Skeletal muscle satellite cell (primary cell): ENCODE measurements around the gene ATAD3B. TPM values are rescaled to one million over a fixed set of nuclear protein-coding genes. Genes with fewer than 3 reads are reported as not detected.

Source experiments
- H3K27me3 ChIP-seq: 2 replicates; pipeline ENCODE4 v1.7.0; 2013; ENCODE audit warnings: low read length; ENCODE audit not compliant: control insufficient read depth, insufficient read depth
- H3K36me3 ChIP-seq: 2 replicates; pipeline ENCODE4 v1.7.0; 2013; ENCODE audit warnings: mild to moderate bottlenecking, control low read depth, low read length; ENCODE audit not compliant: insufficient read depth
- H3K4me1 ChIP-seq: 2 replicates; pipeline ENCODE4 v1.7.0; 2013; ENCODE audit warnings: low read length; ENCODE audit not compliant: control insufficient read depth, insufficient read depth
- H3K4me2 ChIP-seq: 2 replicates; pipeline ENCODE4 v1.7.0; 2013; ENCODE audit warnings: mild to moderate bottlenecking, low read length
- H3K4me3 ChIP-seq: 2 replicates; pipeline ENCODE4 v1.7.0; 2013; ENCODE audit warnings: low read length
- H3K9ac ChIP-seq: 2 replicates; pipeline ENCODE4 v1.7.0; 2013; ENCODE audit warnings: mild to moderate bottlenecking, low read depth, low read length, moderate library complexity
- H3K9me3 ChIP-seq: replicated peaks from 2 replicates; pipeline ENCODE4 v1.7.0; 2013; ENCODE audit warnings: mild to moderate bottlenecking, control low read depth, low read length
- total RNA-seq: library from RNA; depleted of rRNA; stranded (reverse); fragments of >200 nt; gene quantifications from 2 replicates; pipeline ENCODE4 v1.2.3, GENCODE V29; 2012; rRNA removed

ATAD3B gene, protein sequence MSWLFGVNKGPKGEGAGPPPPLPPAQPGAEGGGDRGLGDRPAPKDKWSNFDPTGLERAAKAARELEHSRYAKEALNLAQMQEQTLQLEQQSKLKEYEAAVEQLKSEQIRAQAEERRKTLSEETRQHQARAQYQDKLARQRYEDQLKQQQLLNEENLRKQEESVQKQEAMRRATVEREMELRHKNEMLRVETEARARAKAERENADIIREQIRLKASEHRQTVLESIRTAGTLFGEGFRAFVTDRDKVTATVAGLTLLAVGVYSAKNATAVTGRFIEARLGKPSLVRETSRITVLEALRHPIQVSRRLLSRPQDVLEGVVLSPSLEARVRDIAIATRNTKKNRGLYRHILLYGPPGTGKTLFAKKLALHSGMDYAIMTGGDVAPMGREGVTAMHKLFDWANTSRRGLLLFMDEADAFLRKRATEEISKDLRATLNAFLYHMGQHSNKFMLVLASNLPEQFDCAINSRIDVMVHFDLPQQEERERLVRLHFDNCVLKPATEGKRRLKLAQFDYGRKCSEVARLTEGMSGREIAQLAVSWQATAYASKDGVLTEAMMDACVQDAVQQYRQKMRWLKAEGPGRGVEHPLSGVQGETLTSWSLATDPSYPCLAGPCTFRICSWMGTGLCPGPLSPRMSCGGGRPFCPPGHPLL
- total RNA-seq = 34.9 and 40.3 TPM in 2 replicates

DNA sequence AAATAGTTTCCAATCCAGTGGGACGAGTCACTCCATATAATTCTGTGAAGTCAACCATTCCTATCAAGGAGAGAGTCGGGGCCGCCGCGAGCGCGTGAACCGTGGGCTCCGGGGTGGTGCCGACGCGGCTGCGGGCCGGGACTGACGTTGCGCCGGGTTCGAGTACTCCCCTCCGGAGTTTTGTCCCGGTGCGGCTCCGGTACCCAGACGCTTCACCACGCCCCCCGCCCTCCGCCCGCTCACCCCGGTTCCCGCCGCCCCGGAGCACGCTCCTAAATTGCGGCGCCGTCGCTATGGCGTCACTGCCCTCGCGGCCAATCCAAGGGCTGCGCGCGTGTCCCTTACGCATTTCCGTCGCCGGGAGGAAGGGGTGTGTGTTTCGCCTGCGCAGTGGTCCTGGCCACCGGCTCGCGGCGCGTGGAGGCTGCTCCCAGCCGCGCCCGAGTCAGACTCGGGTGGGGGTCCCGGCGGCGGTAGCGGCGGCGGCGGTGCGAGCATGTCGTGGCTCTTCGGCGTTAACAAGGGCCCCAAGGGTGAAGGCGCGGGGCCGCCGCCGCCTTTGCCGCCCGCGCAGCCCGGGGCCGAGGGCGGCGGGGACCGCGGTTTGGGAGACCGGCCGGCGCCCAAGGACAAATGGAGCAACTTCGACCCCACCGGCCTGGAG lies at the start of gene ATAD3B:
Gene ATAD3B, plus strand, starts transcription at position 377 of the 664 bp plus-strand sequence. Its CDS starts 120 bp downstream, at position 497.
- H3K9ac ChIP-seq = peak within 1 kb of the TSS; percentile 85
- H3K27me3 ChIP-seq = no peaks in the 10 kb centered on the region
- H3K4me2 ChIP-seq = peak within 1 kb of the TSS; percentile 92
- no peaks in the 10 kb centered on the region for H3K36me3 ChIP-seq
- peak within 1 kb of the TSS; percentile 89 for H3K4me3 ChIP-seq
- H3K9me3 ChIP-seq = no peaks in the 10 kb centered on the region
- H3K4me1 ChIP-seq = peaks cover 6% of the 10 kb centered on the region

DNA sequence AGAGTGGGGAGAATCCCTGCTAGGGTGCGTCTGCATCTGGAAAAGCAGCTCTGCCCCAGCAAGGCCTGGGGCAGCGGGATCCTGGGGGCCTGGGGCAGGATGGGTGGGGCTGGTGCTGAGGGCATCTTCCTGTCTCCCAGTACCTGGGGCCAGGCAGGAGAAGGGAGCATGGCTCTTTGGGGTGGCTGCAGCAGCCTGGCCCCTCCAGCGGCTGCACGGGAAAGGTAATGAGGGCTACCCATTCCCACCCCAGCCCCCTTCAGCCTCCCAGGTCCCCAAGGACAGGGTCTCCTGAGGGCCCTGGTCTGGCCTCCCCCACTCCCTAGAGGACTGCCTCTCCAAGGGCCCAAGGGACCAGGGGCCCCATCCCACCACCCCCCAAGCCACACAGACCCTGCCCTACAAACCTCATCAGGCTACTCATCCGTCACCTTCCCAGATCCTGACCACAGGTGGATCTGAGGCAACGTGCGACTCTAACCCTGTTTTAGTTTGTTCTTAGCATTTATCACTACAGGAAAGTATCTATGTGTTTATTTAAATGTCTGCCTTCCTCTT lies 49.6 kb upstream of the ATAD3B start:
- H3K36me3 ChIP-seq = no peaks in the 10 kb centered on the region
- H3K9ac ChIP-seq = no peak overlapping the region
- no peaks in the 10 kb centered on the region for H3K27me3 ChIP-seq
- no peak overlapping the region for H3K4me3 ChIP-seq
- no peaks in the 10 kb centered on the region for H3K9me3 ChIP-seq
- no peaks in the 10 kb centered on the region for H3K4me1 ChIP-seq
- H3K4me2 ChIP-seq = no peak overlapping the region

DNA sequence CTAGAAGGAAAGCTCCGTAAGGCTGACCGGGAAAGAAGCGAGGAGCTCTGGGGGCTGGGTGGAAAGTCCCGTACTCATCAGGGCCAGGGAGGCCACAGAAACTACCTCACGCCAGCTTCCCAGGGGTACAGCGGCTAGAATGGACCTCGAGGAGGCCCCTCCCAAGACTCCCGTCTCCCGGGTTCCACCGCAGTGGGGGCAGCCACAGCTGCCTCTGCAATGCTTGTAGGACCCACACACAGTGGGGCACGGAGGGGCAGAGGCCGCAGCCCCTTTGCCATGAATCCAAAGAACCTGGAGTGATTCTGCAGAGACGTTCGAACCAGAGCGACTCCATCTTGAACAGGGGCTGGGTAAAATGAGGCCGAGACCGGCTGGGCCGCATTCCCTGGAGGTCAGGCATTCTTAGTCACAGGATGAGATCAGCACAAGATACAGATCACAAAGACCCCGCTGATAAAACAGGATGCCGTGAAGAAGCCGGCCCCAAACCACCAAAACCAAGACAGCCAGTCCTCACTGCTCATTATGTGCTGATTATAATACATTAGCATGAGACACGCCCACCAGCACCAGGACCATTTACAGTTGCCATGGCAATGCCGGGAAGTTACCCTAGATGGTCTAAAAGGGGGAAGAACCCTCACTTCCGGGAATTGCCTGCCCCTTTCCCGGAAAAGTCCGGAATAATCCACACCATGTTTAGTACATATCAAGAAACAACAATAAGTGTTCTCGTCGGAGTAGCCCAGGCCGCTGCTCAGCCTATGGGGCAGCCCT lies 48.9 kb upstream of the ATAD3B start:
- H3K36me3 ChIP-seq = no peaks in the 10 kb centered on the region
- H3K4me3 ChIP-seq = no peak overlapping the region
- no peak overlapping the region for H3K9ac ChIP-seq
- no peaks in the 10 kb centered on the region for H3K27me3 ChIP-seq
- H3K4me2 ChIP-seq = no peak overlapping the region
- no peaks in the 10 kb centered on the region for H3K4me1 ChIP-seq
- no peaks in the 10 kb centered on the region for H3K9me3 ChIP-seq

DNA sequence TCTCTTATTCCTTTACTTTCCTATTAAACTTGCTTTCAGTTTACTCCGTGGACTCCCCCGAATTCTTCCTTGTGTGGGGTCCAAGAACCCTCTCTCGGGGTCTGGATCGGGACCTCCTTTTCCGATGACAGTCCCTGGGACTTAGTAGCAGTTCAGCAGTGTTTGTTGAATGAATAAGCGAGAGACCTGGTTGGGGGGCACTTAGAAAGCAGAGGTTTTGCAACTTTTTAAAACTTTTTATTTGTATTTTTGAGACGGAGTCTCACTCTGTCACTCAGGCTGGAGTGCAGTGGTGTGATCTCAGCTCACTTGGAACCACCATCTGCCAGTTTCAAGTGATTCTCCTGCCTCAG lies 48.3 kb upstream of the ATAD3B start:
- Histone ChIP-seq H3K4me1 (no peaks in the 10 kb centered on the region), H3K9ac (no peak overlapping the region), H3K4me2 (no peak overlapping the region), H3K4me3 (no peak overlapping the region), H3K36me3 (no peaks in the 10 kb centered on the region), H3K27me3 (no peaks in the 10 kb centered on the region), H3K9me3 (no peaks in the 10 kb centered on the region)

DNA sequence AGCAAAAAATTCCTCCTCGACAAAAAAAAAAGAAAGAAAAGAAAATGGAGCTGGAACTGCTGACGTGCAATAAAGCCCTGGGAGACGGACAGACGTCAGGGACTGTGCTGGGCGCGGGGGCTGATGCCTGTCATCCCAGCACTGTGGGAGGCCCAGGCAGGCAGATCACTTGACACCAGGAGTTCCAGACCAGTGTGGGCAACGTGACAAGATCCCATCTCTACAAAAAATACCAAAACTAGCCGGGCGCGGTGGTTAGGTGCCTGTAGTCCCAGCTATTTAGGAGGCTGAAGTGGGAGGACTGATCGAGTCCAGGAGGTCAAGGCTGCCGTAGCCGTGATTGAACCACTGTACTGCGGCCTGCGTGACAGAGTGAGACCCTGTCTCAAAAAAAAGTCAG lies 46.9 kb upstream of the ATAD3B start:
- Histone ChIP-seq H3K27me3 (no peaks in the 10 kb centered on the region), H3K4me2 (no peak overlapping the region), H3K4me1 (no peaks in the 10 kb centered on the region), H3K4me3 (no peak overlapping the region), H3K36me3 (no peaks in the 10 kb centered on the region), H3K9me3 (no peaks in the 10 kb centered on the region), H3K9ac (no peak overlapping the region)

DNA sequence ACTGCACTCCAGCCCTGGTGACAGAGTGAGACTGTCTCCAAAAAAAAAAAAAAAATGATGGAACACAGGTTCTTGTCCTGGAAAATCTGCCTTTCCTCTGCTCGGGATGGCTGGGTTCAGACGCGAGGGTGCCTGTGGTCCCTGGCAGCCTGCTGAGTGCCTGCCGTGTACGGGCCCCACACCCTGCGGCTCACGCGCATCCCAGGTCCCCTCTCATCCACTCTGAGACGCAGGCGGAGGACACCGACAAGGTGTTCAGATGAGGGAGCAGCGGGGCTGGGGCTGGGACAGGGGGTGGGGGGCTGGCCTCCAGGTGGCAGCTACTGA lies 46.2 kb upstream of the ATAD3B start:
- no peak overlapping the region for H3K4me3 ChIP-seq
- no peak overlapping the region for H3K9ac ChIP-seq
- no peak overlapping the region for H3K4me2 ChIP-seq
- H3K27me3 ChIP-seq = no peaks in the 10 kb centered on the region
- peaks cover 5% of the 10 kb centered on the region for H3K4me1 ChIP-seq
- no peaks in the 10 kb centered on the region for H3K9me3 ChIP-seq
- H3K36me3 ChIP-seq = no peaks in the 10 kb centered on the region

DNA sequence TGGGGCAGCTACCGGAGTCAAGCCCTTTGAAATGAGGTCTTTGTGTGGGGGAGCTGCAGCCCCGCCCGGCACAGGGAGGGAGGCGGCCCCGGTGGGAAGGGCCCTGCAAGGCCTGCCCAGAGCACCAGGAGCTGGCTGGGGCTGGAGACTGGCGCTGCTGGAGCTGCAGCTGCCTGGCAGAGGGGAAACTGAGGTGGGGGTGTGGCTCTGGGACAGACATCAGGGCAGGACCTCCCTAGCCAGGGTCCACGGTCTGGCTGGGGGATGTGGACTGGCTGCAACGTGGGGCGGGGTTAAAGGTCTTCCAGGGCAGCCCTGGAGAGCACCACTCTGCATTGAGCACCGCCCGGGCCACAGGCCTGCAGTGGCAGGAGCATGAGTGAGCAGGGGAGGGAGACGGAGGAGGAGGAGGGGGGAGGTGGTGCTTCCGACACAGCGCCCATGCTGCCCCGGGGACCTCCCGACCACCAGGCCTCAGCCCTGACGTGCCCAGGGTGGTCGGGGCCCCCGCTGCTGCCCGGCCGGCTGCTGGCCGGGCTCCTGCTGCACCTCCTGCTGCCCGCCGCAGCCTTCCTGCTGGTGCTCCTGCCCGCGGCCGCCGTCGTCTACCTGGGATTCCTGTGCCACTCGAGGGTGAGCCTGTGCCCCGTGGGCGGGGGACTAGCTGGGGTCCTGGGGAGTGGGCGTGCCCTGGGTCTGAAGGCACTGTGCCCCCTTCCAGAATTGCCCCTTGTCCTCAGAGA lies 45.6 kb upstream of the ATAD3B start:
- H3K9me3 ChIP-seq = no peaks in the 10 kb centered on the region
- no peak overlapping the region for H3K4me2 ChIP-seq
- peaks cover 9% of the 10 kb centered on the region for H3K4me1 ChIP-seq
- no peak overlapping the region for H3K4me3 ChIP-seq
- no peaks in the 10 kb centered on the region for H3K36me3 ChIP-seq
- no peaks in the 10 kb centered on the region for H3K27me3 ChIP-seq
- H3K9ac ChIP-seq = no peak overlapping the region

DNA sequence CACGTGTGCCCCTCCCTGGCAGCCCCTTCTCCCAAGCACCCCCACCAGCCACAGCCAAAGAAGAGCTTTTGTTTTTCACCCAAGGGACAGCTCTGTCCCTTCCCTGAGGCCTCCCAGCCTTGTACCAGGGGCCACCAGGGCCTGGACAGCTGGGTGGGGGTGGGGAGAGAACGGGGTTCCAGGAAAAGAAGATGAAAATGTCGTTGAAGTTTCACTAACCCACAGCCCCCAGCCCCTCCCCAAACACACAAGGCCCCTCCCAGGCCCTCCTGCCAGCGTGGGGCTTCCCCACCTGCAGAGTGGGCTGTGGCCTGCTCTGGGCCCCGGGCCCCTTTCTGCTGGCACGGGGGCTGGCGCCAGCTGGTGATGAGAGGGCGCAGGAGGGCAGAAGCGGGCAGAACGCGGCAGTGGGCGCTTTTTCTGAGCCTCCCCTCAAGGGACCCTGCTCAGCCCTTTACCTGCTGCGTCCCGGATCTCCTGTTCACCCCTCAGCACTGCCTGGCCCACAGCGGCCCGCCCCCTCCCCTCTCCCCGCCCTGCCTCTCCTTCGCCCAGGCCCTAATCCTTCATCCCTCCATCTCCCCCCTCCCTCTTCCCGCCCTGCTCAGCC lies 45.0 kb upstream of the ATAD3B start:
- no peaks in the 10 kb centered on the region for H3K27me3 ChIP-seq
- H3K9ac ChIP-seq = no peak overlapping the region
- H3K9me3 ChIP-seq = no peaks in the 10 kb centered on the region
- H3K4me1 ChIP-seq = peaks cover 12% of the 10 kb centered on the region
- H3K36me3 ChIP-seq = no peaks in the 10 kb centered on the region
- H3K4me2 ChIP-seq = no peak overlapping the region
- H3K4me3 ChIP-seq = no peak overlapping the region

DNA sequence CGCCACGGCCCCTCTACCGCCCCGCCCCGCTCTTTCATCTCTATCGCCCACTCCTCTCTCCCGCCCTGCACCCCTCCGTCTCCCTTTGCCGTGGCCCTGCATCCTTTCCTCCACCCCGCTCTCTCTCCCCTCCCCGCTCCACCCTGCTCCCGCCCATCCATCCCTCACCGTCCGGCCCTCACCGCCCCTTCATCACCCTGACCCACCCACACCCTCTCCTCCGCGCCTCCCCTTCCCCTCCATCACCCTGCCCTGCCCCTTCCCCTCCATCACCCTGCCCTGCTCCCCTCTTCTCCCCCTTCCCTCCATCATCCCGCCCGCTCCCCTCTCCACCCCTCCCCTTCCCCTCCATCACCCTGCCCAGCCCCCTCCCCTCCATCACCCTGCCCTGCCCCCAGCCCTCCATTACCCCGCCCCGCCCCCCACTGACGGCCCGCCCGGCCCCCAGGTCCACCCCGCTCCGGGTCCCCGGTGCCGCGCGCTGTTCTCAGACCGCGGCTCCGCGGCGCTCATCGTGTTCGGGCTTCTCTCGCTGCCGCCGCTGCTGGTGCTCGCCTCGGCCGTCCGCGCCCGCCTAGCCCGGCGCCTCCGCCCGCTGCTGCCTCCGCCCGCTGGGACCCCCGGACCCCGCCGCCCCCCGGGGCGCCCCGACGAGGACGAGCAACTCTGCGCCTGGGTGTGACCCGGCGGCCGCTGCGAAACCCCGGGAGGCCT lies 44.3 kb upstream of the ATAD3B start:
- H3K36me3 ChIP-seq = no peaks in the 10 kb centered on the region
- peaks cover 18% of the 10 kb centered on the region for H3K4me1 ChIP-seq
- peak overlapping the region; percentile 63 for H3K4me2 ChIP-seq
- H3K9ac ChIP-seq = no peak overlapping the region
- H3K27me3 ChIP-seq = no peaks in the 10 kb centered on the region
- peak overlapping the region; percentile 47 for H3K4me3 ChIP-seq
- no peaks in the 10 kb centered on the region for H3K9me3 ChIP-seq

DNA sequence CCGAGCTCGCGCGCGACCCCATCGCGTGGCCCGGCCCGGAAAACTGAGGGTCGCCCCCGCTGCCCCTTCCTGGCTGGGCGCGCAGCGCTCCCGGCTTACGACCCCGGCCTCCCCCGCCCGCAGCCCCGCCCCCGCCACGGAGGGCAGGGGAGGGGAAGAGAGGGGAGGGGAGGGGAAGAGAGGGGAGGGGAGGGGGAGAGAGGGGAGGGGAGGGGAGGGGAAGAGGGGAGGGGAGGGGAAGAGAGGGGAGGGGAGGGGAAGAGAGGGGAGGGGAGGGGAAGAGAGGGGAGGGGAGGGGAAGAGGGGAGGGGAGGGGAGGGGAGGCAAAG lies 43.8 kb upstream of the ATAD3B start:
- H3K9ac ChIP-seq = no peak overlapping the region
- no peaks in the 10 kb centered on the region for H3K27me3 ChIP-seq
- H3K4me3 ChIP-seq = peak overlapping the region; percentile 47
- peaks cover 22% of the 10 kb centered on the region for H3K4me1 ChIP-seq
- H3K9me3 ChIP-seq = no peaks in the 10 kb centered on the region
- peak overlapping the region; percentile 63 for H3K4me2 ChIP-seq
- no peaks in the 10 kb centered on the region for H3K36me3 ChIP-seq
